Stomach (tissue), 9 donors: ENCODE results near the gene EIF5. TPM values are rescaled to one million over a fixed set of nuclear protein-coding genes. Genes with fewer than 3 reads are reported as not detected.
A peak's percentile ranks its signal among the peaks of the same experiment; 100 is the strongest.

ENCODE experiments used
- DNase-seq, 2 donors: peaks; one replicate each; pipeline versions ENCODE4 v3.0.0 to v3.0.0-alpha.2; 2013 to 2019
- H3K27ac ChIP-seq, 5 donors: fragments of 200-600 bp in 4 of 5; sonication (generic) in 4 of 5; one replicate each; pipeline ENCODE4 v1.5.1; 2013 to 2019; ENCODE audit warnings: mild to moderate bottlenecking in 1 of 5, moderate library complexity in 1 of 5
- H3K27me3 ChIP-seq, 3 donors: fragments of 200-600 bp; sonication (generic); one replicate each; pipeline ENCODE4 v1.5.1; 2017 to 2019; ENCODE audit warnings: mixed run types in 1 of 3
- H3K36me3 ChIP-seq, 4 donors: fragments of 200-600 bp; sonication (generic); 1 replicate in 3 of 4; 2 replicates in 1 of 4; pipeline ENCODE4 v1.5.1; 2016 to 2019
- H3K4me1 ChIP-seq, 4 donors: fragments of 200-600 bp; sonication (generic); one replicate each; pipeline ENCODE4 v1.5.1; 2016 to 2019
- H3K4me3 ChIP-seq, 4 donors: fragments of 200-600 bp; sonication (generic) in 3 of 4; one replicate each; pipeline ENCODE4 v1.5.1; 2016 to 2019; ENCODE audit warnings: mild to moderate bottlenecking in 1 of 4
- H3K9me3 ChIP-seq, 4 donors: fragments of 200-600 bp; sonication (generic); one replicate each; pipeline ENCODE4 v1.5.1; 2016 to 2019
- CTCF ChIP-seq, 7 experiments: fragments of 450-650 bp in 4 of 7; fragments of 200-600 bp in 3 of 7; sonication (generic) in 3 of 7; IDR thresholded peaks; one replicate each; pipeline ENCODE4 v1.5.1; 2016 to 2019; ENCODE audit warnings: antibody characterized with exemption in 7 of 7, control low read depth in 2 of 7, mild to moderate bottlenecking in 1 of 7
- EP300 ChIP-seq: sonication (generic); formaldehyde crosslinking; IDR thresholded peaks from one replicate; pipeline ENCODE4 v1.6.1; 2017; ENCODE audit warnings: antibody characterized with exemption
- POLR2A ChIP-seq, 4 donors: fragments of 450-650 bp; IDR thresholded peaks; one replicate each; pipeline ENCODE4 v1.6.1; 2016; ENCODE audit warnings: antibody characterized with exemption in 4 of 4, control low read depth in 2 of 4, mild to moderate bottlenecking in 1 of 4, moderate library complexity in 1 of 4
- POLR2AphosphoS5 ChIP-seq, 3 donors: sonication (generic); formaldehyde crosslinking; IDR thresholded peaks; one replicate each; pipeline ENCODE4 v1.6.1; 2016; ENCODE audit warnings: antibody characterized with exemption in 3 of 3
- WGBS, 5 donors: extraction: QIAGEN DNeasy Blood & Tissue Kit in 3 of 5; methylation state at CpG; one replicate each; pipeline versions ENCODE4 v1.1.5 to v1.1.7; 2013 to 2018; 5-methylcytosine and 5-hydroxymethylcytosine counted together
- intact Hi-C: fragments of 100-400 bp; cut with DNase I; formaldehyde crosslinking; loops from one replicate; pipeline ENCODE4 v1.15.1; 2023; ENCODE audit warnings: low total_unique reads
- polyA plus RNA-seq, 3 donors: library from polyadenylated mRNA; stranded (reverse); fragments of 200-250 nt; gene quantifications; one replicate each; pipeline ENCODE4 v1.2.3, GENCODE V29; 2013
- total RNA-seq, 5 donors: library from RNA; depleted of rRNA; stranded (reverse); fragments of >200 nt; gene quantifications; one replicate each; pipeline versions ENCODE4 v1.1.0 to v1.2.3, GENCODE V29; 2014 to 2016
- donor health status: healthy with polysubstance abuse.
- donor health status: Bipolar disorder and iron deficiency.
- donor health status: healthy.

The EIF5 gene
- total and polyA plus RNA-seq, 8 donors = 44.3 to 401 (median 134) TPM

GRCh38 chr14:103318750-103319419 is 15.2 kb upstream of the EIF5 start:
- Histone ChIP-seq H3K4me3 (no peak overlapping the region), H3K27me3 (peaks cover 0 to 16% (median 0%) of the 10 kb centered on the region in 3 donors), H3K36me3 (no peaks in the 10 kb centered on the region), H3K9me3 (no peaks in the 10 kb centered on the region), H3K4me1 (peaks cover 0 to 9% (median 6%) of the 10 kb centered on the region in 4 donors), H3K27ac (peak overlapping the region in 1 of 5 donors; percentile 10)
- intact Hi-C loops = no loop called here
- DNase-seq = no peak
- TF ChIP-seq POLR2A (IDR thresholded peaks at IDR 0.05) = no peak
- no peak for TF ChIP-seq CTCF (IDR thresholded peaks at IDR 0.05)
- no peak for TF ChIP-seq EP300
- no peak for TF ChIP-seq POLR2AphosphoS5 (IDR thresholded peaks at IDR 0.05)
- 78 to 81% (median 81%) methylated on average over 6 of the region's 6 CpGs for WGBS, 5 donors

- no peaks in the 10 kb centered on the region for H3K36me3 ChIP-seq
- H3K4me1 ChIP-seq = peaks cover 0 to 9% (median 4%) of the 10 kb centered on the region in 4 donors
- no peak for DNase-seq
- intact Hi-C loops = no loop called here
- 84 to 93% (median 88%) methylated on average over 7 of the region's 7 CpGs for WGBS, 5 donors
- no peak overlapping the region for H3K4me3 ChIP-seq
- H3K9me3 ChIP-seq = no peaks in the 10 kb centered on the region
- H3K27ac ChIP-seq = peak overlapping the region in 1 of 5 donors; percentile 39
- H3K27me3 ChIP-seq = peaks cover 0 to 16% (median 0%) of the 10 kb centered on the region in 3 donors
- TF ChIP-seq POLR2AphosphoS5 (IDR thresholded peaks at IDR 0.05) = no peak
- no peak for TF ChIP-seq EP300
- no peak for TF ChIP-seq CTCF (IDR thresholded peaks at IDR 0.05)
- no peak for TF ChIP-seq POLR2A (IDR thresholded peaks at IDR 0.05)
Observed at GRCh38 chr14:103319422-103319821, 14.6 kb upstream of the EIF5 start.

- TF ChIP-seq EP300 (no peak), POLR2AphosphoS5 (IDR thresholded peaks at IDR 0.05) (no peak), POLR2A (IDR thresholded peaks at IDR 0.05) (no peak), CTCF (IDR thresholded peaks at IDR 0.05) (no peak)
- H3K27ac ChIP-seq = no peak overlapping the region
- H3K4me3 ChIP-seq = no peak overlapping the region
- H3K9me3 ChIP-seq = no peaks in the 10 kb centered on the region
- no peak for DNase-seq
- no peaks in the 10 kb centered on the region for H3K27me3 ChIP-seq
- H3K36me3 ChIP-seq = no peaks in the 10 kb centered on the region
- intact Hi-C loops = no loop called here
- 49 to 64% (median 61%) methylated on average over 3 of the region's 3 CpGs for WGBS, 5 donors
- peaks cover 0 to 12% (median 2%) of the 10 kb centered on the region in 4 donors for H3K4me1 ChIP-seq
Observed at GRCh38 chr14:103326078-103326477, 8.0 kb upstream of the EIF5 start.

GRCh38 chr14:103328941-103329340 is 5.1 kb upstream of the EIF5 start:
- Histone ChIP-seq H3K36me3 (no peaks in the 10 kb centered on the region), H3K4me3 (no peak overlapping the region), H3K27me3 (no peaks in the 10 kb centered on the region), H3K4me1 (peaks cover 0 to 26% (median 16%) of the 10 kb centered on the region in 4 donors), H3K27ac (no peak overlapping the region), H3K9me3 (no peaks in the 10 kb centered on the region)
- 76 to 93% (median 82%) methylated on average over 5 of the region's 5 CpGs for WGBS, 5 donors
- TF ChIP-seq EP300 = no peak
- no peak for TF ChIP-seq CTCF (IDR thresholded peaks at IDR 0.05)
- TF ChIP-seq POLR2A (IDR thresholded peaks at IDR 0.05) = no peak
- no peak for TF ChIP-seq POLR2AphosphoS5 (IDR thresholded peaks at IDR 0.05)
- no peak for DNase-seq
- intact Hi-C loops = no loop called here
